ENCODE results near the gene CAMK1D.

DNA sequence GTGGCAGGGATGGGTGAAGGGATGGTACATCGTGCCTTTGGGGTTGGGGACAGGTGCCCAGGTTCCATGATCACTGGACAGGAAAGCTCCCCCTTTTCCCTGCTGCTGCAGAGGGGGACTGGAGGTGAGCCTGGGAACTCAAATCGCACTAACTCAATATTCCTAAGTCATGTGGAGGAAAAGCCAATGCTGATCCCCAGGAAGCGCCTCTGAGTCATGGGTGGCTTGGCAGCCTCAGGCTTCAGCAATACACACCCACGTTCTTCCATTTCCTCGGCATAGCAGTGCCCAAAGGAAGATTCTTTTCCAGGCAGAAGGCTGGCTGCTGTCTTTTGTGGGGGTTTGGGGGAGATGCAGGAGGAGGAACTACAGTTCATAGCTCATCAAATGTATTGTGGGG, 486.4 kb downstream of the CAMK1D start:
- no peak for TF ChIP-seq POLR2A (IDR thresholded peaks at IDR 0.05)
- TF ChIP-seq, protein P1, sequence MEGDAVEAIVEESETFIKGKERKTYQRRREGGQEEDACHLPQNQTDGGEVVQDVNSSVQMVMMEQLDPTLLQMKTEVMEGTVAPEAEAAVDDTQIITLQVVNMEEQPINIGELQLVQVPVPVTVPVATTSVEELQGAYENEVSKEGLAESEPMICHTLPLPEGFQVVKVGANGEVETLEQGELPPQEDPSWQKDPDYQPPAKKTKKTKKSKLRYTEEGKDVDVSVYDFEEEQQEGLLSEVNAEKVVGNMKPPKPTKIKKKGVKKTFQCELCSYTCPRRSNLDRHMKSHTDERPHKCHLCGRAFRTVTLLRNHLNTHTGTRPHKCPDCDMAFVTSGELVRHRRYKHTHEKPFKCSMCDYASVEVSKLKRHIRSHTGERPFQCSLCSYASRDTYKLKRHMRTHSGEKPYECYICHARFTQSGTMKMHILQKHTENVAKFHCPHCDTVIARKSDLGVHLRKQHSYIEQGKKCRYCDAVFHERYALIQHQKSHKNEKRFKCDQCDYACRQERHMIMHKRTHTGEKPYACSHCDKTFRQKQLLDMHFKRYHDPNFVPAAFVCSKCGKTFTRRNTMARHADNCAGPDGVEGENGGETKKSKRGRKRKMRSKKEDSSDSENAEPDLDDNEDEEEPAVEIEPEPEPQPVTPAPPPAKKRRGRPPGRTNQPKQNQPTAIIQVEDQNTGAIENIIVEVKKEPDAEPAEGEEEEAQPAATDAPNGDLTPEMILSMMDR (IDR thresholded peaks at IDR 0.05), result no peak
